ENCODE data around the gene RDH11. TPM values are rescaled to one million over a fixed set of nuclear protein-coding genes. Genes with fewer than 3 reads are reported as not detected.

Gene RDH11
- total and polyA plus RNA-seq, 2 experiments from 2014 or later = 41.7 to 92.2 TPM

- DNase-seq (ENCODE audit: low read depth in 1 of 2, low spot score in 1 of 2) = no peak
- Histone ChIP-seq H3K4me3 (no peak overlapping the region), H3K9me3 (ENCODE audit: low read depth) (no peaks in the 10 kb centered on the region), H3K27me3 (no peaks in the 10 kb centered on the region), H3K36me3 (no peaks in the 10 kb centered on the region), H3K27ac (no peak overlapping the region), H3K4me1 (ENCODE audit: low read depth) (no peaks in the 10 kb centered on the region)
- TF ChIP-seq, protein P1, sequence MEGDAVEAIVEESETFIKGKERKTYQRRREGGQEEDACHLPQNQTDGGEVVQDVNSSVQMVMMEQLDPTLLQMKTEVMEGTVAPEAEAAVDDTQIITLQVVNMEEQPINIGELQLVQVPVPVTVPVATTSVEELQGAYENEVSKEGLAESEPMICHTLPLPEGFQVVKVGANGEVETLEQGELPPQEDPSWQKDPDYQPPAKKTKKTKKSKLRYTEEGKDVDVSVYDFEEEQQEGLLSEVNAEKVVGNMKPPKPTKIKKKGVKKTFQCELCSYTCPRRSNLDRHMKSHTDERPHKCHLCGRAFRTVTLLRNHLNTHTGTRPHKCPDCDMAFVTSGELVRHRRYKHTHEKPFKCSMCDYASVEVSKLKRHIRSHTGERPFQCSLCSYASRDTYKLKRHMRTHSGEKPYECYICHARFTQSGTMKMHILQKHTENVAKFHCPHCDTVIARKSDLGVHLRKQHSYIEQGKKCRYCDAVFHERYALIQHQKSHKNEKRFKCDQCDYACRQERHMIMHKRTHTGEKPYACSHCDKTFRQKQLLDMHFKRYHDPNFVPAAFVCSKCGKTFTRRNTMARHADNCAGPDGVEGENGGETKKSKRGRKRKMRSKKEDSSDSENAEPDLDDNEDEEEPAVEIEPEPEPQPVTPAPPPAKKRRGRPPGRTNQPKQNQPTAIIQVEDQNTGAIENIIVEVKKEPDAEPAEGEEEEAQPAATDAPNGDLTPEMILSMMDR (IDR thresholded peaks at IDR 0.05; ENCODE audit: low read depth, low read length) = no peak
Measured at GRCh38 chr14:67630186-67630585, 65.4 kb downstream of the RDH11 start.

- Histone ChIP-seq H3K4me1 (ENCODE audit: low read depth) (peaks cover 8% of the 10 kb centered on the region), H3K27me3 (no peaks in the 10 kb centered on the region), H3K4me3 (no peak overlapping the region), H3K27ac (no peak overlapping the region), H3K9me3 (ENCODE audit: low read depth) (no peaks in the 10 kb centered on the region), H3K36me3 (no peaks in the 10 kb centered on the region)
- no peak for DNase-seq (ENCODE audit: low read depth in 1 of 2, low spot score in 1 of 2)
- TF ChIP-seq, protein P1 (IDR thresholded peaks at IDR 0.05; ENCODE audit: low read depth, low read length) = no peak
Measured at GRCh38 chr14:67627519-67627918, 68.0 kb downstream of the RDH11 start.

Other genes with a start within 250 kb of the RDH11 start
- 0.09 and 0.42 TPM in 2 replicates for gene TMEM229B, start 207.0 kb downstream of the RDH11 start, total RNA-seq
- 0.09 and 0.37 TPM in 2 replicates for gene TMEM229B, start 207.0 kb downstream of the RDH11 start, polyA plus RNA-seq
- gene PLEKHH1, start 162.5 kb downstream of the RDH11 start, total RNA-seq = 14.8 and 29.9 TPM in 2 replicates
- 15.0 and 18.0 TPM in 2 replicates for gene PLEKHH1, start 162.5 kb downstream of the RDH11 start, polyA plus RNA-seq
- gene PIGH, start 95.5 kb downstream of the RDH11 start, total RNA-seq = 11.3 and 18.4 TPM in 2 replicates
- 14.3 and 31.3 TPM in 2 replicates for gene PIGH, start 95.5 kb downstream of the RDH11 start, polyA plus RNA-seq
- 11.0 and 16.0 TPM in 2 replicates for gene ARG2, start 75.8 kb downstream of the RDH11 start, total RNA-seq
- 12.9 and 16.1 TPM in 2 replicates for gene ARG2, start 75.8 kb downstream of the RDH11 start, polyA plus RNA-seq
- 64.6 and 77.8 TPM in 2 replicates for gene VTI1B, start 21.1 kb downstream of the RDH11 start, total RNA-seq
- gene VTI1B, start 21.1 kb downstream of the RDH11 start, polyA plus RNA-seq = 124 and 136 TPM in 2 replicates
- 0.48 TPM in 1 of 2 replicates, not detected in the other for gene RDH12, start 6.1 kb upstream of the RDH11 start, total RNA-seq
- gene RDH12, start 6.1 kb upstream of the RDH11 start, polyA plus RNA-seq = 1.7 TPM in 1 of 2 replicates, not detected in the other
- 11.6 and 13.3 TPM in 2 replicates for gene ZFYVE26, start 120.8 kb upstream of the RDH11 start, total RNA-seq
- 3.6 and 3.9 TPM in 2 replicates for gene ZFYVE26, start 120.8 kb upstream of the RDH11 start, polyA plus RNA-seq
- gene RAD51B, start 124.0 kb upstream of the RDH11 start, total RNA-seq = 9.0 and 17.8 TPM in 2 replicates
- 11.7 and 27.3 TPM in 2 replicates for gene RAD51B, start 124.0 kb upstream of the RDH11 start, polyA plus RNA-seq

All from cardiac muscle cell (in vitro differentiated cells and primary cell).